H1 (cell line): ENCODE measurements around the gene EHD4. TPM values are rescaled to one million over a fixed set of nuclear protein-coding genes. Genes with fewer than 3 reads are reported as not detected.

Experiments
- CTCF ChIA-PET: fragments of 300-600 bp; sonication (Branson Sonifier 250); formaldehyde crosslinking; loops from one replicate; lab custom pipeline; 2021; ENCODE audit not compliant: partially characterized antibody; lab: Charles Lee
- POLR2A ChIA-PET: fragments of 300-600 bp; sonication (Branson Sonifier 250); formaldehyde crosslinking; loops from one replicate; lab custom pipeline; 2021; ENCODE audit warnings: inconsistent platforms; ENCODE audit not compliant: partially characterized antibody; lab: Charles Lee
- DNase-seq, 2 experiments: peaks; one replicate each; pipeline versions ENCODE4 v3.0.0 to v3.0.0-alpha.2; 2010 to 2022; ENCODE audit warnings: low spot score in 2 of 2, low read depth in 1 of 2, mixed read lengths in 1 of 2
- FAIRE-seq: peaks from 2 replicates; lab custom pipeline; 2011; peaks lifted over from hg19 to GRCh38; lab: Jason Lieb, UNC
- H2AFZ ChIP-seq: 2 replicates; pipeline ENCODE4 v1.8.1; 2012; ENCODE audit warnings: low read length, inconsistent platforms
- H2AK5ac ChIP-seq: 2 replicates; pipeline ENCODE4 v1.6.1; 2013; ENCODE audit warnings: low read depth, low read length
- H2BK120ac ChIP-seq: replicated peaks from 2 replicates; pipeline ENCODE3; 2013; ENCODE audit warnings: low read depth, low read length, inconsistent platforms
- H2BK12ac ChIP-seq: 2 replicates; pipeline ENCODE4 v1.6.1; 2013; ENCODE audit warnings: low read depth, low read length
- H2BK15ac ChIP-seq: 2 replicates; pipeline ENCODE4 v1.6.1; 2013; ENCODE audit warnings: low read length
- H2BK20ac ChIP-seq: 2 replicates; pipeline ENCODE4 v1.6.1; 2013; ENCODE audit warnings: low read length
- H2BK5ac ChIP-seq: 2 replicates; pipeline ENCODE4 v1.6.1; 2013; ENCODE audit warnings: low read depth, low read length
- H3K14ac ChIP-seq: 2 replicates; pipeline ENCODE4 v1.6.1; 2013; ENCODE audit warnings: inconsistent platforms; ENCODE audit not compliant: insufficient read length
- H3K18ac ChIP-seq: 2 replicates; pipeline ENCODE4 v1.6.1; 2013; ENCODE audit warnings: low read length; ENCODE audit errors: extremely low read depth
- H3K23ac ChIP-seq: 2 replicates; pipeline ENCODE4 v1.6.1; 2013; ENCODE audit warnings: inconsistent platforms; ENCODE audit not compliant: insufficient read length
- H3K23me2 ChIP-seq: 2 replicates; pipeline ENCODE4 v1.6.1; 2013; ENCODE audit warnings: low read depth, low read length
- H3K27ac ChIP-seq: 2 replicates; pipeline ENCODE4 v1.6.1; 2011; ENCODE audit warnings: low read depth, low read length, inconsistent platforms
- H3K27me3 ChIP-seq, 4 experiments: replicated peaks in 1 of 4; 1 replicate in 1 of 4; 2 replicates in 3 of 4; pipeline versions ENCODE4 v1.6.1 to v1.8.1; 2011 to 2013; ENCODE audit warnings: low read length in 3 of 4, mild to moderate bottlenecking in 3 of 4, inconsistent platforms in 2 of 4, mixed read lengths in 2 of 4, moderate library complexity in 1 of 4; ENCODE audit not compliant: control insufficient read depth in 3 of 4, insufficient read depth in 3 of 4; ENCODE audit errors: extremely low read depth in 1 of 4
- H3K36me3 ChIP-seq, 4 experiments: 2 replicates each; pipeline versions ENCODE4 v1.6.1 to v1.8.1; 2011 to 2013; ENCODE audit warnings: mild to moderate bottlenecking in 4 of 4, low read length in 3 of 4, moderate library complexity in 2 of 4, control low read depth in 1 of 4, inconsistent platforms in 1 of 4; ENCODE audit not compliant: insufficient read depth in 4 of 4, control insufficient read depth in 2 of 4
- H3K4ac ChIP-seq: replicated peaks from 2 replicates; pipeline ENCODE3; 2013; ENCODE audit warnings: low read length, low read depth, mixed read lengths, inconsistent platforms; ENCODE audit not compliant: insufficient read length
- H3K4me1 ChIP-seq, 4 experiments: replicated peaks in 1 of 4; 1 replicate in 1 of 4; 2 replicates in 3 of 4; pipeline versions ENCODE4 v1.6.1 to v1.8.1; 2011 to 2013; ENCODE audit warnings: low read length in 3 of 4, inconsistent platforms in 2 of 4, mixed read lengths in 1 of 4; ENCODE audit not compliant: insufficient read depth in 4 of 4, control insufficient read depth in 3 of 4
- H3K4me2 ChIP-seq, 2 experiments: 2 replicates each; pipeline versions ENCODE4 v1.6.1 to v1.8.1; 2011 to 2013; ENCODE audit warnings: low read depth in 2 of 2, low read length in 2 of 2, control low read depth in 1 of 2, inconsistent platforms in 1 of 2, mild to moderate bottlenecking in 1 of 2; ENCODE audit not compliant: insufficient read depth in 1 of 2
- H3K4me3 ChIP-seq, 4 experiments: fragments of 200-600, 300-600 bp in 1 of 4; sonication (generic), shearing (Covaris generic), sonication (Bioruptor Twin) in 1 of 4; 2 replicates each; pipeline versions ENCODE4 v1.5.1 to v1.8.1; 2011 to 2016; ENCODE audit warnings: low read length in 4 of 4, low read depth in 3 of 4, control low read depth in 2 of 4, inconsistent platforms in 2 of 4, mild to moderate bottlenecking in 2 of 4, mixed read lengths in 1 of 4, moderate library complexity in 1 of 4; ENCODE audit not compliant: insufficient read depth in 2 of 4; ENCODE audit errors: extremely low read depth in 1 of 4
- H3K56ac ChIP-seq: replicated peaks from 2 replicates; pipeline ENCODE3; 2013; ENCODE audit warnings: low read depth, mild to moderate bottlenecking, mixed read lengths, low read length, inconsistent platforms; ENCODE audit not compliant: insufficient read length
- H3K79me1 ChIP-seq: 2 replicates; pipeline ENCODE4 v1.6.1; 2013; ENCODE audit warnings: low read depth, low read length, control low read depth
- H3K79me2 ChIP-seq, 2 experiments: 2 replicates each; pipeline versions ENCODE4 v1.6.1 to v1.8.1; 2012 to 2013; ENCODE audit warnings: low read length in 2 of 2, mild to moderate bottlenecking in 2 of 2, inconsistent platforms in 1 of 2; ENCODE audit not compliant: insufficient read depth in 2 of 2, control insufficient read depth in 1 of 2
- H3K9ac ChIP-seq, 4 experiments: replicated peaks in 1 of 4; 1 replicate in 1 of 4; 2 replicates in 3 of 4; pipeline versions ENCODE4 v1.6.1 to v1.8.1; 2011 to 2013; ENCODE audit warnings: low read depth in 3 of 4, low read length in 3 of 4, control low read depth in 2 of 4, mild to moderate bottlenecking in 2 of 4, moderate library complexity in 2 of 4, inconsistent platforms in 1 of 4; ENCODE audit errors: extremely low read depth in 1 of 4
- H3K9me3 ChIP-seq, 2 experiments: 2 replicates each; pipeline versions ENCODE4 v1.6.1 to v1.8.1; 2012 to 2013; ENCODE audit warnings: mild to moderate bottlenecking in 2 of 2, moderate library complexity in 2 of 2, control low read depth in 1 of 2, inconsistent platforms in 1 of 2, low read depth in 1 of 2, low read length in 1 of 2, mixed read lengths in 1 of 2; ENCODE audit not compliant: insufficient read depth in 2 of 2
- H4K20me1 ChIP-seq, 2 experiments: replicated peaks in 1 of 2; 2 replicates each; pipeline versions ENCODE3 to v1.8.1; 2011 to 2013; ENCODE audit warnings: inconsistent platforms in 2 of 2, low read length in 2 of 2, mild to moderate bottlenecking in 1 of 2; ENCODE audit not compliant: insufficient read depth in 2 of 2, control insufficient read depth in 1 of 2
- H4K5ac ChIP-seq: 2 replicates; pipeline ENCODE4 v1.6.1; 2013; ENCODE audit warnings: low read length, low read depth, mixed read lengths, inconsistent platforms; ENCODE audit not compliant: insufficient read length
- H4K8ac ChIP-seq: 2 replicates; pipeline ENCODE4 v1.8.0; 2013; ENCODE audit warnings: mild to moderate bottlenecking, moderate library complexity, low read length, inconsistent platforms; ENCODE audit not compliant: insufficient read depth; ENCODE audit errors: extremely low read depth
- H4K91ac ChIP-seq: replicated peaks from 2 replicates; pipeline ENCODE3; 2013; ENCODE audit warnings: low read length, mixed read lengths, inconsistent platforms; ENCODE audit not compliant: insufficient read length
- BRCA1 ChIP-seq: IDR thresholded peaks from 2 replicates; pipeline ENCODE4 v1.6.1; 2012; ENCODE audit warnings: low read depth, low read length, improper control_type of control experiment
- HDAC2 ChIP-seq, 2 experiments: fragments of 300-600 bp in 1 of 2; sonication (generic) in 1 of 2; IDR thresholded peaks; 2 replicates each; pipeline ENCODE4 v1.6.1; 2011 to 2012; ENCODE audit warnings: low read depth in 2 of 2, low read length in 2 of 2, mild to moderate bottlenecking in 2 of 2, moderate library complexity in 2 of 2, borderline replicate concordance in 1 of 2, inconsistent platforms in 1 of 2
- KDM4A ChIP-seq: IDR thresholded peaks from one replicate; pipeline ENCODE4 v1.7.1; 2012; ENCODE audit warnings: low read depth, mild to moderate bottlenecking, moderate library complexity, low read length, inconsistent platforms; ENCODE audit not compliant: severe bottlenecking
- SP2 ChIP-seq: IDR thresholded peaks from 2 replicates; pipeline ENCODE4 v1.6.1; 2012; ENCODE audit warnings: mild to moderate bottlenecking, low read length, inconsistent platforms
- TBP ChIP-seq: IDR thresholded peaks from 2 replicates; pipeline ENCODE4 v1.6.1; 2011; ENCODE audit warnings: low read depth, low read length, improper control_type of control experiment
- YY1 ChIP-seq: IDR thresholded peaks from 2 replicates; pipeline ENCODE4 v1.6.1; 2011; ENCODE audit warnings: low read depth, mild to moderate bottlenecking, low read length
- WGBS, 2 experiments: shearing (Covaris generic) in 1 of 2; methylation state at CpG; one replicate each; pipeline versions ENCODE4 v1.1.6 to v1.1.7; 2013 to 2015; ENCODE audit warnings: low lambda C conversion rate in 2 of 2, mixed read lengths in 2 of 2, inconsistent platforms in 1 of 2, low coverage in 1 of 2, missing lambda C conversion rate in 1 of 2; ENCODE audit not compliant: insufficient replicate concordance in 2 of 2, insufficient coverage in 1 of 2, insufficient read length in 1 of 2; ENCODE audit errors: extremely low coverage in 1 of 2, missing lambda C conversion rate in 1 of 2; 5-methylcytosine and 5-hydroxymethylcytosine counted together
- polyA plus RNA-seq, 7 experiments: library from polyadenylated mRNA; depleted of rRNA in 3 of 7; stranded (reverse) in 5 of 7; unstranded in 2 of 7; fragments of >200 nt in 5 of 7; fragments of 200-250 nt in 2 of 7; gene quantifications; 1 replicate in 5 of 7; 2 replicates in 1 of 7; 4 replicates in 1 of 7; pipeline versions ENCODE4 v1.2.1 to v1.2.3, GENCODE V29; 2011 to 2013; ENCODE audit warnings: missing spikeins in 2 of 7, mixed read lengths in 2 of 7
- total RNA-seq: library from RNA; stranded (reverse); fragmentation: NEBNext Ultra II Directional; extraction: Animal tissue kit (Norgen Biotek cat#: 25700); gene quantifications from 2 replicates; pipeline ENCODE4 v1.2.1, GENCODE V29; 2021
- TF ChIP-seq, protein P1 (sequence below): IDR thresholded peaks from 2 replicates; pipeline ENCODE4 v1.6.1; 2011; ENCODE audit warnings: low read length, improper control_type of control experiment

Gene EHD4
- total and polyA plus RNA-seq, 2 of the 8 experiments (the other 6 are each of a cell fraction or from before 2014, with no cell fraction given), result 17.5 to 24.5 TPM

- no peaks in the 10 kb centered on the region for H4K20me1 ChIP-seq
- no peaks in the 10 kb centered on the region for H3K79me1 ChIP-seq
- no peaks in the 10 kb centered on the region; a peak in 1 of 7 replicates for H3K4me1 ChIP-seq
- no peak overlapping the region for H2AK5ac ChIP-seq
- no peak overlapping the region for H3K23ac ChIP-seq
- no peak overlapping the region for H2AFZ ChIP-seq
- H3K23me2 ChIP-seq, result no peaks in the 10 kb centered on the region
- ChIA-PET CTCF (interaction anchor here (1.2 to 16.4 kb wide), 4 partner anchors 11 to 106 kb away, joined by 5 to 252 read pairs (median 18); no protein-coding TSS in a partner anchor), POLR2A (interaction anchor here (1.2 kb wide), 1 partner anchor 17 kb away, joined by 3 read pairs; no protein-coding TSS in a partner anchor)
- no peak overlapping the region for H4K91ac ChIP-seq
- no peak overlapping the region for H2BK15ac ChIP-seq
- no peak overlapping the region for H3K14ac ChIP-seq
- FAIRE-seq (no peak), DNase-seq (peak in 1 of 2 experiments; percentile 34)
- no peak overlapping the region for H2BK12ac ChIP-seq
- WGBS, 2 experiments, result 83% methylated on average over 4 of the region's 4 CpGs; no CpG with 5 or more reads in 1 of the 2 experiments
- H3K4me2 ChIP-seq, result no peak overlapping the region
- no peak overlapping the region for H4K5ac ChIP-seq
- H3K27me3 ChIP-seq, result no peaks in the 10 kb centered on the region; a peak in 1 of 7 replicates
- no peak overlapping the region for H2BK5ac ChIP-seq
- no peak overlapping the region for H3K18ac ChIP-seq
- no peak overlapping the region for H3K4me3 ChIP-seq
- no peak overlapping the region for H4K8ac ChIP-seq
- no peaks in the 10 kb centered on the region for H3K9me3 ChIP-seq
- no peak overlapping the region for H2BK20ac ChIP-seq
- no peak overlapping the region for H3K9ac ChIP-seq
- no peak overlapping the region for H2BK120ac ChIP-seq
- H3K27ac ChIP-seq, result no peak overlapping the region
- H3K36me3 ChIP-seq, result no peaks in the 10 kb centered on the region
- no peak overlapping the region for H3K4ac ChIP-seq
- H3K79me2 ChIP-seq, result no peaks in the 10 kb centered on the region
- H3K56ac ChIP-seq, result no peak overlapping the region
- TF ChIP-seq KDM4A (no peak), BRCA1 (no peak), TBP (no peak), YY1 (no peak), HDAC2 (IDR thresholded peaks at IDR 0.05; ENCODE audit: borderline replicate concordance in 1 of 2, low read depth in 2 of 2, low read length in 2 of 2) (no peak), SP2 (no peak)
- TF ChIP-seq, protein P1, sequence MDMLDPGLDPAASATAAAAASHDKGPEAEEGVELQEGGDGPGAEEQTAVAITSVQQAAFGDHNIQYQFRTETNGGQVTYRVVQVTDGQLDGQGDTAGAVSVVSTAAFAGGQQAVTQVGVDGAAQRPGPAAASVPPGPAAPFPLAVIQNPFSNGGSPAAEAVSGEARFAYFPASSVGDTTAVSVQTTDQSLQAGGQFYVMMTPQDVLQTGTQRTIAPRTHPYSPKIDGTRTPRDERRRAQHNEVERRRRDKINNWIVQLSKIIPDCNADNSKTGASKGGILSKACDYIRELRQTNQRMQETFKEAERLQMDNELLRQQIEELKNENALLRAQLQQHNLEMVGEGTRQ, result no peak
Observed at GRCh38 chr15:41978534-41978933, 6.2 kb upstream of the EHD4 start.
